GM19099 (cell line): Measurements from ENCODE around the gene CDK7.

ENCODE experiments used
- POLR2A ChIP-seq: IDR thresholded peaks from 3 replicates; pipeline ENCODE4 v1.6.1; 2011; ENCODE audit warnings: low read depth; ENCODE audit not compliant: insufficient read length; ENCODE audit errors: extremely low read depth

The CDK7 gene

DNA sequence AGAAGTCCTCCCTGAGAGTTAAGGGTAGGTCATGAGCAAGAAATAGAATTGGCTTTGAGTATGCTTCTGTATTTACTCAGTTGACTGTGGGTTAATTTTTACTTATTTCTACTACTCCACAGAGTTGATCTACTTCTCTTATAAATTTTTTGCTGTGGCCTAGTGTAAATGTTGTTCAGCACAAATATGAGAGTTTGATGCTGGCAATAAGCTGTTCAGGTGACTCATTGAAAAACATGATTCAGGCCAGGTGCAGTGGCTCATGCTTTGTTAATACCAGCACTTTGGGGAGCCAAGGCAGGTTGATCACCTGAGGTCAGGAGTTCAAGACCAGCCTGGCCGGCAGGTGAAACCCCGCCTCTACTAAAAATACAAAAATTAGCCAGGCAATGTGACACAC is 4.5 kb upstream of the CDK7 start:
- TF ChIP-seq POLR2A = no peak

DNA sequence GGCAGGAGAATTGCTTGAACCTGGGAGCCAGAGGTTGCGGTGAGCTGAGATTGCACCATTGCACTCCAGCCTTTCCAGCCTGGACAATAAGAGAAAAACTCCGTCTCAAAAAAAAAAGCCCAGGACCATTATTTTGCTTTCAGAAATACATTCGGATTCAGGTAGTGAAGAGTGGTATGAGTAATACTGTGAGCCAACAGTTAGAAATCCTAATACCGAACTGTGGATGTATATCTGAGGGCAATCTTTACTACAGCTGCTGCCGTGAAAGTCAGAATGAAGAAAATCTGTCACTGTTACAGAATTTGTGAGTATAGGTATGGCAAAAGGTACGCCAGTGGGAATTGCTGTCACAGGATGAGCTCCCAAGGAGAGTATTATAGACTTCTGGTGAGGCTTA is 3.4 kb upstream of the CDK7 start:
- TF ChIP-seq POLR2A = no peak

DNA sequence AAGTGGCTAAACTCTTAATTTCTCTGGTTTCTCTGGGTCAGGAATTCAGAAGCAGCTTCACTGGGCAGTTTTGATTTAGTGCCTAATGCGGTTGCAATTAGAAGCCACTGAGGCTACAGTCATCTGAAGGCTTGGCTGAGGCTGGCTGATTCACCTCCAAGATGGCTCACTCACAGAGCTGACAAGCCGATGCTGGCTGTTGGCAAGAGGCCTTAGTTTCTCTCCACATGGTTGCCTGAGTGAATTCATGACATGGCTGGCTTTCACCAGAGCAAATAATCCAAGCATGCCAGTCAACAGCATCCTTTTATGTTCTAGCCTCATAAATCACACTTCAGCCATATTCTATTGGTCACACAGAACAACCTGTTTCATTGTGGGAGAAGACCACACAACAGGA is 2.8 kb upstream of the CDK7 start:
- no peak for TF ChIP-seq POLR2A

DNA sequence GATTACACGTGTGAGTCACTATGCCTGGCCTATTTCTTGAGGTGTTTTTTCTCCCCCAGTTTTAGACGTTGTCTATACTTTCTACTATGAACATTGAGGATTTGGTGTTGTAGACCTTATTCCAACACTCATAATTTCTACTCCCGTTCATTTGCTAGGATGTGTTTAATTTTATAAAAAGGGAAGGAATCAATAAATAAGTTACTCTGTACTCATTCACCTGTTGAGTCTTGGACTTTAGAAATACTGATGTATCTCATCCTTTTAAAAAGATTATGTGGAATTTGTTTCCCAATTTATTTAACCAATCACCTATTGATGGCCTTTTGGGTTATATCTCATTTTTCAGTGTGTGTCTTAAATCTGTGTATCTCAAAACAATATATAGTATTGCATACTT is 3.2 kb downstream of the CDK7 start:
- TF ChIP-seq POLR2A = no peak

DNA sequence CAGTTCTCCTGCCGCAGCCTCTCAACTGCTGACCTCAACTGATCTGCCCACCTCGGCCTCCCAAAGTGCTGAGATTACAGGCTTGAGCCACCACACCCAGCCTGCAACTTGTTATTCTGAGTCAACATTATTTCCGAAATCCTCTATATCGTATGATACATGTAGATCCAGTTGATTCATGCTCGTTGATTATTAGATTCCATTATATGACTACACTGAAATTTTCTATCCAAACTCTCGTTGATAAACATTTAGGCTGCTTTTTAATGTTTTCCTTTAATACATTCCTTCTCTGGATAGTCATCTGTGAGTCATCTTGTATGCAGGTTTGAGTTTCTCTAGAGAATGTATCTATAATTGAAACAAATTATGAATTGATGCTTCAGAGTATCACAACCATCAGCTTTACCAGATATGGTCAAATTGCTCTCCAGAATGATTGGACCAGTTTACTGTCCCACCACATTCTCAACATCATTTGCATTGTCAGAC is 4.1 kb downstream of the CDK7 start:
- TF ChIP-seq POLR2A = no peak

DNA sequence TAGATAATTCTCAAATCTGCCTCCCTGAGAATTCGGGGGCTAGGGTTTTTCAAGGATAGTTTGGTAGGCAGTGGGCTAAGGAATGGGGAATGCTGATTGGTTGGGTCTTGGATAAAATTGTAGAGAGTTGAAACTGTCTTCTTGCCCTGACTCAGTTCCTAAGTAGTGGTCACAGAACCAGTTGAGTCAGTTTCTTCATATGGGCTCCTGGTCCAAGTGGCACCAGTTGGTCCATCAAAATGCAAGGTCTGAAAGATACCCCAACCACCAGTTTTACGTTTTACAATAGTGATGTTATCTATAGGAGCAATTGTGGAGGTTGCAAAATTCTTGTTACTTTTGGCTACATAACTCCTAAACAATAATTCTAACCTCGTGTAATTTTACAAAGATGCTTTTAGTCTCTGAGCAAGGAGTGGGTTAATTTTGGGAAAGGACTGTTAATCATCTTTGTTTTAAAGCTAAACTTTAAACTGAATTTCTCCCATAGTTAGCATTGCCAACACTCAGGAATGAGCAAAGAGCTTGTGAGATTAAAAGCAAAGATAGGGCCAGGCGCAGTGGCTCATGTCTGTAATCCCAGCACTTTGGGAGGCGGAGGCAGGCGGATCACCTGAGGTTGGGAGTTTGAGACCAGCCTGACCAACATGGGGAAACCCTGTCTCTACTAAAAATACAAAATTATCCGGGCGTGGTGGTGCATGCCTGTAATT is 7.7 kb downstream of the CDK7 start:
- no peak for TF ChIP-seq POLR2A

DNA sequence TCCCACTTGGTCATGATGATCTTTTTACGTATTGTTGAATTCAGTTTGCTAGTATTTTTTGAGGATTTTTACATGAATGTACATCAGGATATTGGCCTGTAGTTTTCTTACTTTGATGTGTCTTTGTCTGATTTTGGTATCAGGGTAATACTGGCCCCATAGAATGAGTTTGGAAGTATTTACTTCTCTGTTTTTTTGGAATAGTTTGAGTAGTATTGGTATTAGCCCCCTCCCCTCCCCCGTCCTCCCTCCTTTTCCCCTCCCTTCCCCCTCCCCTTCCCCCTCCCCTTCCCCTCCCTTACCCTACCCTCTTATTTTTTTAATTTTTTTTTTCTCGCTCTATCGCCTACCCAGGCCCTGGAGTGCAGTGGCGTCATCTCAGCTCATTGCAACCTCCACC is 10.3 kb downstream of the CDK7 start:
- no peak for TF ChIP-seq POLR2A

DNA sequence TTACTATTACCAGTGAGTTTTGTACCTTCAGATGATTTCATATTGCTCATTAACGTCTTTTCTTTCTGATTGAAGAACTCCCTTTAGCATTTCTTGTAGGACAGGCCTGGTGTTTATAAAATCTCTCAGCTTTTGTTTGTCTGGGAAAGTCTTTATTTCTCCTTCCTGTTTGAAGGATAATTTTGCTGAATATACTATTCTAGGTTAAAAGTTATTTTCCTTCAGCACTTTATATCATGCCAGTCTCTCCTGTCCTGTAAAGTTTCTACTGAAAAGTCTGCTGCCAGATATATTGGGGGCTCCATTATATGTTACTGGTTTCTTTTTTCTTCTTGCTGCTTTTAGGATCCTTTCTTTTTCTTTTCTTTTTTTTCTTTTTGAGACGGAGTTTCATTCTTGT is 13.3 kb downstream of the CDK7 start:
- no peak for TF ChIP-seq POLR2A

DNA sequence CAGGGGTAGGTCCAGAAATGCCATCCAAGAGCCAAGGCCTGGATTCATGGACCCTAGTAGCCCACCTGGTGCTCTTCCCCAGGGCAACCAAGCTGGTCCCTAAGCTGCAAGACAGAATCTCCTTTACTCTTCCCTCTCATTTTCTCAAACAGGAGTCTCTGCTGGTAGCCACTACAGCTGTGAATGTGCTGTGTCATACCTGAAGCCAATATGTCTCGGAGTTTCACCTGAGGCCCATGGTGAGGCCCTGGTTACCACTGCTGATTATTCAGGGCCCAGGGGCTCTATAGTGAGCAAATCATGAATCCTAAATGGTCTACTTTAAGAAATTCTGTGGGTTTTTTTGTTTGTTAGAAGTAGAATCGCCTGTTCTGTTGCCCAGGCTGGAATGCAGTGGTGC is 15.9 kb downstream of the CDK7 start:
- TF ChIP-seq POLR2A = no peak

DNA sequence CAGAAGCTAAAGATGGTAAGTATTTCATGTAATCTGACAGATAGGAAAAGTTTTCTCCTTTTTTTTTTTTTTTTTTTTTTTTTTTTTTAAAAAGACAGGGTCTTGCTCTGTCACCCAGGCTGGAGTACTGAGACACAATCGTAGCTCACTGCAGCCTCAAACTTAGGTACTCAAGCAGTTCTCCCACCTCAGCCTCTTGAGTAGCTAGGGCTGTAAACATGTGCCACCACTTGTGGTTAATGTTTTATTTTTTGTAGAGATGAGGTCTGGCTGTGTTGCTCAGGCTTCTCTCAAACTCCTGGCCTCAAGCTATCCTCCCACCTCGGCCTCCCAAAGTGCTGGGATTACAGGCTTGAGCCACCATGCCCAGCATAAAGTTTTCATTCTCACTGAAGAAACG is 17.8 kb downstream of the CDK7 start:
- no peak for TF ChIP-seq POLR2A

DNA sequence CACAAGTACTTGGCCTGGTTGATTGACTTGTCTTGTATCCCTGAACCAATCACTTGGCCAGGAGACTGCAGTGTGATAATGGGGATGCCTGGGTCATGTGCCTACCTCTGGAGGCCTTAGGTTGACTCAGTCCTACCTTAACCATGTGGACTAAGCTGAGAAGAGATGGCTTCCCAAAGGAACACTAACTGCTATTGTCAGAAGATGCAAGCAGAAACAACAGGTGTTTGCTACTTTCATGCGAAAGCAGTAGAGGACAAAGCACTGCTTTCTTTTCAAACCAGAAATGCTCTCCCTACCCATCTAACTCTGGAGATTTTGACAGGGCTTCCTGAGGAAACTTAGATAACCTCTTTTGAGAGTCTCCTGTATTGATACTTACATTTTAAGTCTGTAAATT is 22.9 kb downstream of the CDK7 start:
- no peak for TF ChIP-seq POLR2A

DNA sequence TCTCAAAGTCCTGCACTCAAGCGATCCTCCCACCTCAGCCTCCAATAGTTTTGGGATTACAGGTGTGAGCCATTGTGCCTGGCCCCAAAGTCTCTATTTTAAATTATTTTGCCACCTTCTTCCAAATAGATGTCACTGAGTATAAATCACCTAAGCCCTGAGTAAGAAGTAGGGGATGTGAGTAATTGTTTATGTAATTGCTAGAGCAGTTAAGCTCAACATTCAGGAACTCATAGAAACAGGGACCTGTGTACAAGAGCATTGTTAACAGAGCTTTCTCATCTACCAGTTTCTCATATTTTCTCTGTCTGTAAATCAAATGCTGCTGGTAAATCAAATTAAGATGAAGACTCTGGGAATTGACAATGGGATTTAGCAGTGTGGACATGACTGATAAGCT is 26.3 kb downstream of the CDK7 start:
- TF ChIP-seq POLR2A = no peak

DNA sequence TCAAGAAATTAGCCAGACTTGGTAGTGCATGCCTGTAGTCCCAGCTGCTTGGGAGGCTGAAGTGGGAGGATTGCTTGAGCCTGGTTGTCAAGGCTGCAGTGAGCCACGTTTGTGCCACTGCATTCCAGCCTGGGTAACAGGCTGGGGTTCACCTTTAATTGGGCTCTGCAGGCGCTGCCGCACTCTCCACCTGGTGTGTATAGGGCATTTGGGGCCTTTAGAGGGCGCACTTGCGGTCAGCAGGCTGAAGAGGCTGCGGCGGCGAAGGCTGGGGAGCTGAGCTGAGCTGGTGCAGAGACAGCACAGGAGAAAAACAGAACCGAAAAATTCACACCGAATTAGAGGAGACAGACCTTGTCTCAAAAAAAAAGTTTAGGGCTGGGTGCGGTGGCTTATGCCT is 31.2 kb downstream of the CDK7 start:
- TF ChIP-seq POLR2A = no peak

DNA sequence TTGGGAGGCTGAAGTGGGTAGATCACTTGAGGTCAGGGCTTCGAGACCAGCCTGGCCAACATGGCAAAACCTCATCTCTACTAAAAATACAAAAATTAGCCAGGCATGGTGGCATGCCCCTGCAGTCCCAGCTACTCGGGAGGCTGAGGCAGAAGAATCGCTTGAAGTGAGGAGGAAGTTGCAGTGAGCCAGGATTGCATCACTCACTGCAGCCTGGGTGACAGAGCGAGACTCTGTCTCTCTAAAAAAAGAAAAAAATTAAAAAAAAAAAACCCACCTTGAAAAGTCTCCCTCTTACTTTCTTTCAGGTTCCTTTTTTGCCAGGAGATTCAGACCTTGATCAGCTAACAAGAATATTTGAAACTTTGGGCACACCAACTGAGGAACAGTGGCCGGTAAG is 34.2 kb downstream of the CDK7 start:
- no peak for TF ChIP-seq POLR2A

DNA sequence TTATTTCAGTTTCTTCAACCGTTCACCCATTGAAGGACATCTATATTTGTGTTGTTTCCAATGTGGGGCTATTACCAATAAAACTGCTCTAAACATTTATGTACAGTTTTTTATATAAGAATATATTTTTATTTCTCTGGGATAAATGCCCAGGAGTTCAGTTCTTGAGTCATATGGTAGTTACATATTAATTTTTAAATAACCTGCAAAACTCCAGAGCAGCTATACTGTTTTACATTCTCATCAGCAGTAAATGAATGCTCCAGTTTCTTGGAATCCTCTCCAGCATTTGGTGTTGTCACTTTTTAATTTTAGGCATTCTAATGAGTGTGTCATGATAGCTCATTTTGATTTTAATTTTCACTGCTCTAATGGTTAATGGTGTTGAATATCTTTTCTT is 36.2 kb downstream of the CDK7 start:
- no peak for TF ChIP-seq POLR2A

DNA sequence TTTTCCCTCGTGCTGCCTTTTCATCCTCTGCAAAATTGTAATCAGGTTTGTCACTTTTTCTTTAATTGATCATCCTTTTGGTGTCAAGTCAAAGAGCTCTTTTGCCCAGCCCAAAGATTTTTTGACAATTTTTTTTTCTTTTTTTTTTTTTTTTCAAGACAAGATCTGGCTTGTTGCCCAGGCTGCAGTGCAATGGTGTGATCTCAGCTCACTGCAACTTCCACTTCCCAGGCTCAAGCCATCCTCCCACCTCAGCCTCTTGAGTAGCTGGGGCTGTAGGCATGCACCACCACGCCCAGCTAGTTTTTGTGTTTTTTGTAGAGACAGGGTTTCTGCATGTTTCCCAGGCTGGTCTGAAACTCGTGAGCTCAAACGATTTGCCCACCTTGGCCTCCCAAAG is 36.7 kb downstream of the CDK7 start:
- no peak for TF ChIP-seq POLR2A

DNA sequence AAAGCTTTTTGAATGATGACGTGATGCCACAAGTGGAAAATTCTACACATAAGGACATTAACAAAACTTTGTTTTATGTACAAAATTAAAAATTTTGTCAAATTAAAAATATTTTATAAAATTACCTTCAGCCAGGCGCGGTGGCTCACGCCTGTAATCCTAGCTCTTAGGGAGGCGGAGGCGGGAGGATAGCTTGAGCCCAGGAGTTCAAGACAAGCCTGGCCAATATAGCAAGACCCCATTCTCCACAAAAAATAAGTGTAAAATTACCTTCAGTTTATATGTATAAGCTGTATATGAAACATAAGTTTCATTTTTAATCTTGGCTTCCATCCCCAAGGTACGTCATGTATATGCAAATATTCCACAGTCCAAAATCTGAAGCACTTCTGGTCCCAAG is 40.9 kb downstream of the CDK7 start:
- no peak for TF ChIP-seq POLR2A
